HG03103 (cell line): ENCODE data around the gene RPL14.
"Not testable (repeated sequence)": the region's sequence is repeated elsewhere in the genome, so short reads cannot be mapped to it uniquely, and the experiment has no call there.

Experiments used
- ATAC-seq: cut with Tn5 transposase; IDR thresholded peaks from one replicate; pipeline ENCODE4 v1.9.1; 2021; ENCODE audit warnings: low read depth; ENCODE audit not compliant: unreplicated experiment

Gene RPL14

GRCh38 chr3:40461161-40461560 lies 4.0 kb downstream of the RPL14 start:
- no peak for ATAC-seq

GRCh38 chr3:40462838-40463237 lies 5.7 kb downstream of the RPL14 start:
- not testable (repeated sequence) for ATAC-seq

- no peak for ATAC-seq
Measured at GRCh38 chr3:40463579-40463978, 6.4 kb downstream of the RPL14 start.

GRCh38 chr3:40464339-40465110 lies 7.4 kb downstream of the RPL14 start:
- ATAC-seq, result no peak

GRCh38 chr3:40465111-40465407 lies 7.9 kb downstream of the RPL14 start:
- no peak for ATAC-seq

GRCh38 chr3:40465456-40465855 lies 8.3 kb downstream of the RPL14 start:
- ATAC-seq, result no peak

GRCh38 chr3:40468018-40468417 lies 10.9 kb downstream of the RPL14 start:
- no peak for ATAC-seq

GRCh38 chr3:40470701-40471100 lies 13.6 kb downstream of the RPL14 start:
- no peak for ATAC-seq

- peak; percentile 80 for ATAC-seq
Measured at GRCh38 chr3:40476478-40477470, 19.6 kb downstream of the RPL14 start, which contains the start of gene ZNF619. ZNF619 (plus strand) TSS chr3:40477122; CDS start chr3:40477980, 858 bp downstream.

GRCh38 chr3:40477666-40478065 lies 20.5 kb downstream of the RPL14 start:
- ATAC-seq, result no peak

GRCh38 chr3:40487172-40487571 lies 30.0 kb downstream of the RPL14 start:
- no peak for ATAC-seq

GRCh38 chr3:40490916-40491315 lies 33.8 kb downstream of the RPL14 start:
- ATAC-seq, result no peak

GRCh38 chr3:40494698-40495097 lies 37.6 kb downstream of the RPL14 start:
- ATAC-seq, result no peak

GRCh38 chr3:40497288-40497687 lies 40.1 kb downstream of the RPL14 start:
- ATAC-seq, result no peak

GRCh38 chr3:40499952-40500351 lies 42.8 kb downstream of the RPL14 start:
- ATAC-seq, result no peak

GRCh38 chr3:40502034-40502433 lies 44.9 kb downstream of the RPL14 start:
- ATAC-seq, result no peak

- ATAC-seq, result no peak
Measured at GRCh38 chr3:40504636-40505430, 47.7 kb downstream of the RPL14 start.

- peak; percentile 65 for ATAC-seq
Measured at GRCh38 chr3:40505599-40506462, 48.7 kb downstream of the RPL14 start, which contains the start of gene ZNF620. ZNF620 (plus strand) TSS chr3:40506039; CDS start chr3:40506353, 314 bp downstream.

GRCh38 chr3:40511031-40511718 lies 54.0 kb downstream of the RPL14 start:
- ATAC-seq, result no peak
